Keratinocyte (primary cell): ENCODE data around the gene SIPA1L3. TPM values are rescaled to one million over a fixed set of nuclear protein-coding genes. Genes with fewer than 3 reads are reported as not detected.

Experiments
- DNase-seq: peaks from one replicate; pipeline ENCODE4 v3.0.0-alpha.2; 2011; ENCODE audit warnings: low read depth, missing footprints, low spot score
- FAIRE-seq: peaks from 2 replicates; lab custom pipeline; 2011; peaks lifted over from hg19 to GRCh38; lab: Jason Lieb, UNC
- H2AFZ ChIP-seq: 2 replicates; pipeline ENCODE4 v1.6.0; 2012; ENCODE audit warnings: low read length, control low read depth, inconsistent platforms; ENCODE audit not compliant: control insufficient read depth
- H3K27ac ChIP-seq: 2 replicates; pipeline ENCODE4 v1.5.1; 2011; ENCODE audit warnings: low read length; ENCODE audit not compliant: control insufficient read depth, insufficient read depth
- H3K27me3 ChIP-seq: 3 replicates; pipeline ENCODE4 v1.6.0; 2011; ENCODE audit warnings: low read length; ENCODE audit not compliant: control insufficient read depth, insufficient read depth; ENCODE audit errors: extremely low read depth
- H3K36me3 ChIP-seq, 2 experiments: 2 replicates in 1 of 2; 3 replicates in 1 of 2; pipeline ENCODE4 v1.5.1; 2011; ENCODE audit warnings: low read length in 2 of 2, mild to moderate bottlenecking in 1 of 2; ENCODE audit not compliant: control insufficient read depth in 2 of 2, insufficient read depth in 2 of 2; ENCODE audit errors: extremely low read depth in 1 of 2
- H3K4me1 ChIP-seq: 3 replicates; pipeline ENCODE4 v1.5.1; 2011; ENCODE audit warnings: low read length; ENCODE audit not compliant: control insufficient read depth, insufficient read depth; ENCODE audit errors: extremely low read depth
- H3K4me2 ChIP-seq: 3 replicates; pipeline ENCODE4 v1.6.0; 2011; ENCODE audit warnings: low read depth, low read length; ENCODE audit not compliant: control insufficient read depth, insufficient read depth; ENCODE audit errors: extremely low read depth
- H3K4me3 ChIP-seq, 3 experiments: fragments of 200-600 bp in 1 of 3; sonication (generic) in 1 of 3; 2 replicates in 2 of 3; 3 replicates in 1 of 3; pipeline ENCODE4 v1.5.1; 2011 to 2016; ENCODE audit warnings: low read length in 3 of 3, mild to moderate bottlenecking in 3 of 3, control low read depth in 2 of 3, inconsistent platforms in 1 of 3, low read depth in 1 of 3, mixed read lengths in 1 of 3, mixed run types in 1 of 3, moderate library complexity in 1 of 3; ENCODE audit not compliant: control insufficient read depth in 2 of 3, insufficient read depth in 2 of 3; ENCODE audit errors: extremely low read depth in 1 of 3
- H3K79me2 ChIP-seq: 2 replicates; pipeline ENCODE4 v1.6.0; 2012; ENCODE audit warnings: low read length; ENCODE audit not compliant: control insufficient read depth, insufficient read depth
- H3K9ac ChIP-seq: 3 replicates; pipeline ENCODE4 v1.6.0; 2011; ENCODE audit warnings: low read length; ENCODE audit not compliant: control insufficient read depth, insufficient read depth; ENCODE audit errors: extremely low read depth
- H3K9me1 ChIP-seq: 3 replicates; pipeline ENCODE4 v1.6.0; 2011; ENCODE audit warnings: low read length; ENCODE audit not compliant: control insufficient read depth, insufficient read depth; ENCODE audit errors: extremely low read depth
- H3K9me3 ChIP-seq: 2 replicates; pipeline ENCODE4 v1.5.1; 2012; ENCODE audit warnings: low read depth, low read length; ENCODE audit not compliant: control insufficient read depth
- H4K20me1 ChIP-seq: 3 replicates; pipeline ENCODE4 v1.6.0; 2011; ENCODE audit warnings: low read length; ENCODE audit not compliant: control insufficient read depth, insufficient read depth; ENCODE audit errors: extremely low read depth
- EZH2 ChIP-seq: IDR thresholded peaks from one replicate; pipeline ENCODE4 v1.6.1; 2012; ENCODE audit warnings: inconsistent platforms, mild to moderate bottlenecking, low read length, moderate library complexity
- dilution Hi-C: fragments of 300-500 bp; cut with MboI; formaldehyde crosslinking; loops from one replicate; pipeline ENCODE4 v1.7.0; 2020; ENCODE audit warnings: low sequenced_read_pairs; ENCODE audit not compliant: extremely low pct_ligation_motif_present
- polyA plus RNA-seq, 5 experiments: library from polyadenylated mRNA; depleted of rRNA in 3 of 5; stranded (reverse) in 3 of 5; stranded (forward) in 1 of 5; unstranded in 1 of 5; fragments of >200 nt; gene quantifications; 1 replicate in 1 of 5; 2 replicates in 3 of 5; 3 replicates in 1 of 5; pipeline versions ENCODE4 v1.2.1 to v1.2.3, GENCODE V29; 2011 to 2012; ENCODE audit warnings: missing spikeins in 2 of 5, low read depth in 1 of 5, low replicate concordance in 1 of 5
- TF ChIP-seq, protein P1 (sequence below), 3 experiments: IDR thresholded peaks in 1 of 3; conservative IDR thresholded peaks in 1 of 3; optimal IDR thresholded peaks in 1 of 3; 2 replicates in 2 of 3; 3 replicates in 1 of 3; pipeline versions ENCODE3 to v1.5.1; 2011; ENCODE audit warnings: low read length in 3 of 3, mild to moderate bottlenecking in 3 of 3, moderate library complexity in 2 of 3, control low read depth in 1 of 3, inconsistent platforms in 1 of 3; ENCODE audit not compliant: insufficient read depth in 2 of 3; ENCODE audit errors: extremely low read depth in 1 of 3

Gene SIPA1L3
- polyA plus RNA-seq, 1 donor (not counting 4 experiments of a cell fraction or from before 2014, with no cell fraction given): 8.0 TPM

DNA sequence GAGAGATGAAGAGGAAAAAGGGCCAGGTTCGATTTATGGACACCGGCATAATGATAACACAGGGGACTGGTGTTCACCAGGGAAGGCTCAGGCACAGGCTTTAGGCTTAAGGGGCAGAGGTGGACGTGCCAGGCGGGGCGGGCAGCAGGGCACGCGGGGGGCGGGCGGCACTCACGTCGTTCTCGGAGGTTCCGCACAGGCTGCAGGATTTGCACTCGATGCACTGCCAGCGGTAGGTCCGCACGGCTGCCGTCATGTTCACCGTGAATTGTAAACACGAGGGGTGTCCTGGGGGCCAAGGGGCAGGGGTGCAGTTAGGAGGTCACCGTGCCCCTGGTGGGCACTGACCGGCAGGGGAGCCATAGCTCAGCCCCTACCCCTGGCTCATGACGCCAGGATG is 306.5 kb downstream of the SIPA1L3 start:
- Histone ChIP-seq H3K36me3 (no peaks in the 10 kb centered on the region), H3K4me2 (no peak overlapping the region)

DNA sequence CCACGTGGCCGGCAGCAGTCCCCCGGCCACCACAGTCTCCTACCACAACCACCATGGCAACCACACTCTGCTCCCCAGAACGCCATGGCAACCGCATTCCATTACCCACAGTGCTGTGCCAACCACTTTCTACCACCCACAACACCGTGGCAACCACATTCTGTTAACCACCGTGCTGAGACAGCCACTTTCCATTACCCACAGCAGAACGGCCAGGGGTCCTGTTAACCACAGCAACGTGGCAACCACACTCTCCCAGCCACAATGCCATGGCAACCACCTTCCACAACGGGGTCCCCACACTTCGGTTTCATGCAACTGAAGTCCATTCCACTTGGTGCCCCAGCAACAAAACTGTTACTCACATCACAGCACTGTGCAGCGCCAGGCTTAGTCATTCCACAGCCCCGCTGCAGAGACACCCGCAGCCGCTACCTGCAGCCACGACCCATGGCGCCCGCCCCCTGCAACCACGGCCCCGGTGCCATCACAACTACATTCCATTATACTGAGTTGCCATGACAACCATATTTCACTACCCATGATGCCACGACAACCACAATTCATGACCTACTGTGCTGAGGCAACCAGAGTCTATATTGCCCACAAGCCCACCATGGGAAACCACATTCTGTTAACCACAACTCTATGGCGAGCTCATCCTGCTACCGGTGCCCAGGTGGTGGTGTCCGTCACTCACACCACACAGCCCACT is 307.1 kb downstream of the SIPA1L3 start:
- Histone ChIP-seq H3K27me3 (peaks cover 7% of the 10 kb centered on the region), H3K4me3 (no peak overlapping the region), H3K4me2 (no peak overlapping the region), H3K27ac (no peak overlapping the region), H3K36me3 (no peaks in the 10 kb centered on the region), H3K79me2 (no peaks in the 10 kb centered on the region), H3K9me3 (no peaks in the 10 kb centered on the region), H3K4me1 (peaks cover 13% of the 10 kb centered on the region), H3K9ac (no peak overlapping the region), H3K9me1 (peaks cover 2% of the 10 kb centered on the region), H4K20me1 (no peaks in the 10 kb centered on the region), H2AFZ (no peak overlapping the region)
- dilution Hi-C loops: no loop called here
- FAIRE-seq (no peak), DNase-seq (no peak)
- TF ChIP-seq, protein P1, sequence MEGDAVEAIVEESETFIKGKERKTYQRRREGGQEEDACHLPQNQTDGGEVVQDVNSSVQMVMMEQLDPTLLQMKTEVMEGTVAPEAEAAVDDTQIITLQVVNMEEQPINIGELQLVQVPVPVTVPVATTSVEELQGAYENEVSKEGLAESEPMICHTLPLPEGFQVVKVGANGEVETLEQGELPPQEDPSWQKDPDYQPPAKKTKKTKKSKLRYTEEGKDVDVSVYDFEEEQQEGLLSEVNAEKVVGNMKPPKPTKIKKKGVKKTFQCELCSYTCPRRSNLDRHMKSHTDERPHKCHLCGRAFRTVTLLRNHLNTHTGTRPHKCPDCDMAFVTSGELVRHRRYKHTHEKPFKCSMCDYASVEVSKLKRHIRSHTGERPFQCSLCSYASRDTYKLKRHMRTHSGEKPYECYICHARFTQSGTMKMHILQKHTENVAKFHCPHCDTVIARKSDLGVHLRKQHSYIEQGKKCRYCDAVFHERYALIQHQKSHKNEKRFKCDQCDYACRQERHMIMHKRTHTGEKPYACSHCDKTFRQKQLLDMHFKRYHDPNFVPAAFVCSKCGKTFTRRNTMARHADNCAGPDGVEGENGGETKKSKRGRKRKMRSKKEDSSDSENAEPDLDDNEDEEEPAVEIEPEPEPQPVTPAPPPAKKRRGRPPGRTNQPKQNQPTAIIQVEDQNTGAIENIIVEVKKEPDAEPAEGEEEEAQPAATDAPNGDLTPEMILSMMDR (optimal IDR thresholded peaks at IDR 0.05 in 1 of 3, IDR thresholded peaks at IDR 0.05 in 1 of 3, conservative IDR thresholded peaks at IDR 0.05 in 1 of 3; ENCODE audit: extremely low read depth in 1 of 3, insufficient read depth in 2 of 3, low read length in 3 of 3): no peak
- TF ChIP-seq EZH2: no peak

More for the DNA sequence above, 306.5 kb downstream of the SIPA1L3 start:
- no peak for FAIRE-seq
- Histone ChIP-seq H3K9ac (no peak overlapping the region), H3K4me1 (peaks cover 14% of the 10 kb centered on the region), H3K27me3 (peaks cover 7% of the 10 kb centered on the region), H4K20me1 (no peaks in the 10 kb centered on the region), H3K9me1 (peaks cover 2% of the 10 kb centered on the region), H3K79me2 (no peaks in the 10 kb centered on the region), H3K27ac (no peak overlapping the region), H3K4me3 (no peak overlapping the region), H2AFZ (no peak overlapping the region), H3K9me3 (no peaks in the 10 kb centered on the region)
- no peak for DNase-seq
- TF ChIP-seq, protein P1 (optimal IDR thresholded peaks at IDR 0.05 in 1 of 3, IDR thresholded peaks at IDR 0.05 in 1 of 3, conservative IDR thresholded peaks at IDR 0.05 in 1 of 3; ENCODE audit: extremely low read depth in 1 of 3, insufficient read depth in 2 of 3, low read length in 3 of 3): no peak
- no peak for TF ChIP-seq EZH2
- dilution Hi-C loops: no loop called here
